OCI-LY1 (cell line): ENCODE results near the gene AMBRA1.

ENCODE experiments used
- H2AFZ ChIP-seq: fragments of 200-600 bp; sonication (generic), shearing (Covaris generic); 2 replicates; pipeline ENCODE4 v1.6.0; 2014; ENCODE audit warnings: antibody characterized with exemption, mild to moderate bottlenecking, low read length
- H3F3A ChIP-seq: fragments of 200-600 bp; sonication (generic), shearing (Covaris generic); 2 replicates; pipeline ENCODE4 v1.6.0; 2014; ENCODE audit warnings: mild to moderate bottlenecking, antibody characterized with exemption, low read length, moderate library complexity; ENCODE audit not compliant: insufficient read depth
- H3K27ac ChIP-seq: fragments of 200-600 bp; sonication (generic); 2 replicates; pipeline ENCODE4 v1.5.1; 2014; ENCODE audit warnings: low read length, mixed run types, mild to moderate bottlenecking, low read depth; ENCODE audit not compliant: poor library complexity, severe bottlenecking
- H3K27me3 ChIP-seq: fragments of 200-600 bp; sonication (generic); 2 replicates; pipeline ENCODE4 v1.6.0; 2014; ENCODE audit warnings: antibody characterized with exemption, mild to moderate bottlenecking, low read length, moderate library complexity; ENCODE audit not compliant: insufficient read depth
- H3K36me3 ChIP-seq: fragments of 200-600 bp; sonication (generic); 2 replicates; pipeline ENCODE4 v1.6.1; 2014; ENCODE audit warnings: mild to moderate bottlenecking, antibody characterized with exemption, low read length, moderate library complexity, mixed read lengths; ENCODE audit not compliant: insufficient read depth
- H3K4me1 ChIP-seq: fragments of 200-600 bp; sonication (generic); 2 replicates; pipeline ENCODE4 v1.5.1; 2014; ENCODE audit warnings: mild to moderate bottlenecking, low read length, moderate library complexity; ENCODE audit not compliant: insufficient read depth, severe bottlenecking
- H3K4me2 ChIP-seq: fragments of 200-600 bp; sonication (generic), shearing (Covaris generic); 2 replicates; pipeline ENCODE4 v1.6.1; 2014; ENCODE audit warnings: low read length
- H3K4me3 ChIP-seq: fragments of 200-600 bp; sonication (generic); 2 replicates; pipeline ENCODE4 v1.5.1; 2014; ENCODE audit warnings: low read length, low read depth, mild to moderate bottlenecking, mixed read lengths; ENCODE audit not compliant: poor library complexity, severe bottlenecking
- H3K79me2 ChIP-seq: fragments of 200-600 bp; shearing (Covaris generic); 2 replicates; pipeline ENCODE4 v1.6.1; 2016; ENCODE audit warnings: mixed run types, low read length, mixed read lengths; ENCODE audit not compliant: insufficient read depth
- H3K9ac ChIP-seq: fragments of 200-600 bp; sonication (generic), shearing (Covaris generic); 2 replicates; pipeline ENCODE4 v1.6.1; 2014; ENCODE audit warnings: mild to moderate bottlenecking, low read length, mixed read lengths
- H3K9me2 ChIP-seq: fragments of 200-600 bp; sonication (generic), shearing (Covaris generic); 2 replicates; pipeline ENCODE4 v1.6.1; 2014; ENCODE audit warnings: low read depth, mild to moderate bottlenecking, low read length, mixed read lengths
- H3K9me3 ChIP-seq: fragments of 200-600 bp; shearing (Covaris generic); 2 replicates; pipeline ENCODE4 v1.6.1; 2014; ENCODE audit warnings: low read length, mixed read lengths
- H4K20me1 ChIP-seq: fragments of 200-600 bp; sonication (generic), shearing (Covaris generic); 2 replicates; pipeline ENCODE4 v1.6.0; 2016; ENCODE audit warnings: mild to moderate bottlenecking, low read length; ENCODE audit not compliant: insufficient read depth
- EZH2 ChIP-seq: fragments of 200-600 bp; sonication (generic), shearing (Covaris generic); IDR thresholded peaks from 2 replicates; pipeline ENCODE4 v1.8.0; 2017; ENCODE audit warnings: borderline replicate concordance, mixed run types, mild to moderate bottlenecking, antibody characterized with exemption, low read length, moderate library complexity, mixed read lengths
- TF ChIP-seq, protein P1 (sequence below): fragments of 200-600 bp; sonication (generic), shearing (Covaris generic); IDR thresholded peaks from 2 replicates; pipeline ENCODE4 v1.5.1; 2017; ENCODE audit warnings: mild to moderate bottlenecking, antibody characterized with exemption, low read length, moderate library complexity, mixed read lengths

The AMBRA1 gene

GRCh38 chr11:46537121-46537520 lies 56.7 kb downstream of the AMBRA1 start:
- H3K27ac ChIP-seq = no peak overlapping the region
- TF ChIP-seq EZH2 = no peak
- TF ChIP-seq, protein P1, sequence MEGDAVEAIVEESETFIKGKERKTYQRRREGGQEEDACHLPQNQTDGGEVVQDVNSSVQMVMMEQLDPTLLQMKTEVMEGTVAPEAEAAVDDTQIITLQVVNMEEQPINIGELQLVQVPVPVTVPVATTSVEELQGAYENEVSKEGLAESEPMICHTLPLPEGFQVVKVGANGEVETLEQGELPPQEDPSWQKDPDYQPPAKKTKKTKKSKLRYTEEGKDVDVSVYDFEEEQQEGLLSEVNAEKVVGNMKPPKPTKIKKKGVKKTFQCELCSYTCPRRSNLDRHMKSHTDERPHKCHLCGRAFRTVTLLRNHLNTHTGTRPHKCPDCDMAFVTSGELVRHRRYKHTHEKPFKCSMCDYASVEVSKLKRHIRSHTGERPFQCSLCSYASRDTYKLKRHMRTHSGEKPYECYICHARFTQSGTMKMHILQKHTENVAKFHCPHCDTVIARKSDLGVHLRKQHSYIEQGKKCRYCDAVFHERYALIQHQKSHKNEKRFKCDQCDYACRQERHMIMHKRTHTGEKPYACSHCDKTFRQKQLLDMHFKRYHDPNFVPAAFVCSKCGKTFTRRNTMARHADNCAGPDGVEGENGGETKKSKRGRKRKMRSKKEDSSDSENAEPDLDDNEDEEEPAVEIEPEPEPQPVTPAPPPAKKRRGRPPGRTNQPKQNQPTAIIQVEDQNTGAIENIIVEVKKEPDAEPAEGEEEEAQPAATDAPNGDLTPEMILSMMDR = no peak
- H3K9me2 ChIP-seq = no peaks in the 10 kb centered on the region
- H2AFZ ChIP-seq = no peak overlapping the region
- H3K9me3 ChIP-seq = no peaks in the 10 kb centered on the region
- H3K27me3 ChIP-seq = no peaks in the 10 kb centered on the region
- no peak overlapping the region for H3K9ac ChIP-seq
- no peak overlapping the region for H3K4me2 ChIP-seq
- H3F3A ChIP-seq = no peaks in the 10 kb centered on the region
- no peak overlapping the region for H3K4me3 ChIP-seq
- H3K79me2 ChIP-seq = peaks cover 23% of the 10 kb centered on the region
- H4K20me1 ChIP-seq = no peaks in the 10 kb centered on the region
- H3K36me3 ChIP-seq = peaks cover 21% of the 10 kb centered on the region
- peaks cover 3% of the 10 kb centered on the region for H3K4me1 ChIP-seq

DNA sequence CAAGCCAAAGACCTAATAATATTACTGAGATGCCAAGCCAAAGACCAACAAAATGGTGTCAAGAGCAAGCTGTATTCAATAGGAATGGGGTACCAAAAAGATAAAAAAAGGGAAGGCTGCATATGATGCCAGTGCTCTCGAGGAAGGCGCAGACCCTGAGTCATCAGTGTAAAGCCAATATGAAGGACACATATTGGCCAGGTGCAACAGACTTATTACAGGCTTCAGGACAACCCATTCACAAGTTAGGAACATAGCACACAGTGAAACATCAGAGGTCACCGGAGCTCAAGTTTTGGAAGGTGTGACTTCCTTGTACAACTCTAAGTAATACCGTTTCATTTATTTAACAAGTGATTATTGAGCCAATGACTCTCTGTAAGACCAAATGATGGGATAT lies 58.1 kb downstream of the AMBRA1 start:
- no peak overlapping the region for H2AFZ ChIP-seq
- no peaks in the 10 kb centered on the region for H3K9me3 ChIP-seq
- no peaks in the 10 kb centered on the region for H4K20me1 ChIP-seq
- H3K4me1 ChIP-seq = peaks cover 3% of the 10 kb centered on the region
- H3K27me3 ChIP-seq = no peaks in the 10 kb centered on the region
- H3K4me2 ChIP-seq = no peak overlapping the region
- H3K79me2 ChIP-seq = peaks cover 24% of the 10 kb centered on the region
- TF ChIP-seq, protein P1 = no peak
- TF ChIP-seq EZH2 = no peak
- H3K9me2 ChIP-seq = no peaks in the 10 kb centered on the region
- H3K36me3 ChIP-seq = peaks cover 7% of the 10 kb centered on the region; the same call in 1 of the 2 replicates
- no peak overlapping the region for H3K4me3 ChIP-seq
- no peaks in the 10 kb centered on the region for H3F3A ChIP-seq
- H3K9ac ChIP-seq = no peak overlapping the region
- no peak overlapping the region for H3K27ac ChIP-seq

DNA sequence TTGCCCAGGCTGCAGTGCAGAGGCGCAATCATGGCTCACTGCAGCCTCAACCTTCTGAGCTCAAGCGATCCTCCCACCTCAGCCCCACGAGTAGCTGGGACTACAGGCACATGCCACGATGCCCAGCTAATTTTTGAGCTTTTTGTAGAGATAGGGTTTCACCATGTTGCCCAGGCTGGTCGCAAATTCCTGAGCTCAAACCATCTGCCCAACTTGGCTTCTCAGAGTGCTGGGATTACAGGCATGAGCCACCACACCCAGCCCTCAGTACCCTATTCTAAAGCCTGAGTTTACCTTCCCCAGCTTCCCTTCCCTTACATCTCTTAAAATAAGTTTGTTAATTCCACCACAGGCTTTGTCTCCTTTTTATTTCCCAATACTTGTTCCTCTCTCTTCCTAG lies 59.1 kb downstream of the AMBRA1 start:
- Histone ChIP-seq H3K9me2 (no peaks in the 10 kb centered on the region), H3K79me2 (peaks cover 24% of the 10 kb centered on the region), H3K4me1 (peaks cover 3% of the 10 kb centered on the region), H2AFZ (no peak overlapping the region), H3K27me3 (no peaks in the 10 kb centered on the region), H3K27ac (no peak overlapping the region), H3K9me3 (no peaks in the 10 kb centered on the region), H4K20me1 (no peaks in the 10 kb centered on the region), H3K4me3 (no peak overlapping the region), H3F3A (no peaks in the 10 kb centered on the region), H3K36me3 (peaks cover 4% of the 10 kb centered on the region; the same call in 1 of the 2 replicates), H3K9ac (no peak overlapping the region), H3K4me2 (no peak overlapping the region)
- TF ChIP-seq, protein P1 = no peak
- no peak for TF ChIP-seq EZH2
